Stromal cell of bone marrow (primary cell): Measurements from ENCODE around the gene RRM1.
"Not testable (repeated sequence)": the region's sequence is repeated elsewhere in the genome, so short reads cannot be mapped to it uniquely, and the experiment has no call there.

ENCODE experiments used
- DNase-seq: peaks from one replicate; pipeline ENCODE4 v3.0.0-alpha.2; 2012; ENCODE audit warnings: low read depth

Gene RRM1

DNA sequence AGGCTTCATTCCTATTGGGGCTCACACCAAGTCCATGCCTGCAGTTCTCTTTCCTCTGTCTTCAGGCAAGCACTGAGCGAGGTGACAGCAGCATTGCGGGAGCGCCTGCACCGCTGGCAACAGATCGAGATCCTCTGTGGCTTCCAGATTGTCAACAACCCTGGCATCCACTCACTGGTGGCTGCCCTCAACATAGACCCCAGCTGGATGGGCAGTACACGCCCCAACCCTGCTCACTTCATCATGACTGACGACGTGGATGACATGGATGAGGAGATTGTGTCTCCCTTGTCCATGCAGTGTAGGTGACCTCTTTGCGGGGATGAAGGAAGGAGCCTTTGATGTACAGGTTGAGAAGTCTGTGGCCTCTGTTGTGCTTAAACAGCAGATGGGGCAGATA lies 11.4 kb upstream of the RRM1 start:
- DNase-seq: no peak

DNA sequence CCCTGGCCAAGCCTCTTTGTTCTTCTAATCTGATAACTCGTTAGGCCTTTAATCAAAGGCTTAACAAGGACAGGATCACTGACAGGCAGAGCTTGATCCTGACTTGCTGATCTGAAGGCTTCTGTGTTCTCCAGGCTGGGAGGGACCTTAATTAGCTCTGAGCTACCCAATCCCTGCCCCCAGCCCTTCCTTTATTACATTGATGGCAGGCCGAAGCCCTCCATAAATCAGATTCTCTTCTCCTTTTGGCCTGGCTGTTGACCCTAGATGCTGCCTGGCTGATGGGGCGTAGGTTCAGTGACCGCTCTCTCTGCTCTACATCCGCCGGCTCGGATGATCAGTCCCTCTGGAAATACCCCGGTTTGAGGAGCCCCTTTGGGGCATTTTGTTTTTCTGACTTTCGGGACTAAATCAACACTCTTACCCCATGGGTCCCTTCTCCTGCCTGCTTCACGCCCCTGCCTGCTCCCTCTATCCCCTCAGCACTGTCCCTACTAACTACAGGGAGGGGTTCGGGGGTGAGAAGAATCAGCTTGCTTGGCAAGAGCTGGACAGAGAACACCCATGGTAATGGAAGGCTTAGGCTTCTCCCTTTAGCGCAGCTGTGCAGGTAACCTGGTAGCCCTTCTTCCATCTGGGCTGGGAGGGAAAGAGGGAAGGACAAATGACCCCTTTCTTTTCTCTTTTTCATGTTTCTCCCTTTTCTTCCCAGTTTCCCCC lies 10.0 kb upstream of the RRM1 start:
- DNase-seq: no peak

DNA sequence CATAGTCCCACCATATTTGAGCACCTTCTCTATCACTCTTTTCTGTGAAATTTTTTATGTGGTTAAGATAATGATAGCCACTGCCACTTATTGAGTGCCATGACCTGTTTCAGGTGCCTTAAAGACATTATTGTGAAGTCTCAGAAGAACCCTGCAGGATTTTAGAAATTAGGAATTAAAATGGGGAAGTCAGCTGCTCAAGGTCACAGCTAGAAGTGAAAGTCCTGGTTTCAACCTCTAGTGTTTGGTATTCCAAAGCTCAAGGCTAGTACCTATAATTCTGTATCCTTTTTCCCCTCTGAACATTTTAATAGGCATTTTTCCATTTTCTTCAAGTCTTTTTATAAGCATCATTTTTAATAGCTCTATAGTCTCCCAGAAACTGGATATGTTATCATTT lies 9.0 kb upstream of the RRM1 start:
- DNase-seq: no peak

DNA sequence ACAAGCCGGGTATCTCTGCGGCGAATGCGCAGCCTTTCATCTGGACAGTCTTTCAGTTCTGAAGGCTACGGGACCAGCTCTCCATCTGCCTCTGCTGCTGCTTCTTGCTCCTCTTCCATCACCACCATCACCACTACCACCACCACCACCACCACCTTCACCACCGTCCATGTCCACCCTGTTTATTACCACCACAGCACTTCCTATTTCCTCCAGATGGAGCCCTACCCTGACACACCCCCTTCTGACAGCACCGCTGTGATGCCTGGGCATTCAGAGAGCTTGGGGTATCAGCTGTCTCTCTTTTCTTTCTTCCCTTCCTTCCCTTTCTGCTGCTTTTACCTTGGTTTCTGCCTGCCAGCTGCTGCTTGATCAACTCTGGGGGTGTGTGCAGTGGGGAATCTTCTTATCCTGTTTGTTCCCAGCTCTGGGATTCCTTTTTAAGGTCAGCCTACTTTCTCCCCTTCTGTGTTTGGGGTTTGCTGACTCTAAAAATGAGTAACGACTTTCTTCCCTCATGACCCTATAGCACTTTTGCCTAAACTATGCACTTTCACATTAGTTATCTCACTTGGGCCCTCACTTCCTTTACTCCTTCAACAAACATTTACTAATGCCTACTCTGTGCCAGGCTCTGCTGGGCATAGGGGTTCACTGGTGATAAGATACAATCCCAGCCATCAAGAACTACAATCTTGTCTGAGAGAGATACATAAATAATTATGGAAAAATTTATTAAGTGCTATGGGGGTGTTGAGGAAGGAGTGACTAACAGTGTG lies 7.8 kb upstream of the RRM1 start:
- no peak for DNase-seq

GRCh38 chr11:4087551-4087950 lies 7.0 kb upstream of the RRM1 start:
- DNase-seq: no peak

DNA sequence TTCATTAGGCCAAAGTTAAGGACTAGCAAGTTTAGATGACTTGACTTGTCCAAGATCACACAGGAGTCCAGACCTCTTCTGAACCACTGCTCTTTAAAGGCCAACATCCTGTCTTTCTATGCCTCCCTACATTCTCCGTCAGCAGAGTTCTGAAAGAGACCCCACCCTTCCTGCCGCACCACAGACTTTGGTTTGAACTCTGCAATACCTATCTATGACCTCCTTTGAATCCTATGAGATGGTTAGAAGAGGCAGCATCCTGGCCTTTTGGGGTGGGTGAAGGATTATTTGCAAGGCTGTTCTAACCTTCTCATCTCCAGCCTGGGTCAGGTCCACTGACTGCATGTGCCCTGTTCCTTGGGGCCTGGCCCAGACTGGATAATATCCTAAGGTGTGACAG lies 4.3 kb upstream of the RRM1 start:
- no peak for DNase-seq

GRCh38 chr11:4092026-4092425 lies 2.6 kb upstream of the RRM1 start:
- no peak for DNase-seq

GRCh38 chr11:4093519-4094347 lies 866 bp upstream of the RRM1 start:
- DNase-seq: no peak

DNA sequence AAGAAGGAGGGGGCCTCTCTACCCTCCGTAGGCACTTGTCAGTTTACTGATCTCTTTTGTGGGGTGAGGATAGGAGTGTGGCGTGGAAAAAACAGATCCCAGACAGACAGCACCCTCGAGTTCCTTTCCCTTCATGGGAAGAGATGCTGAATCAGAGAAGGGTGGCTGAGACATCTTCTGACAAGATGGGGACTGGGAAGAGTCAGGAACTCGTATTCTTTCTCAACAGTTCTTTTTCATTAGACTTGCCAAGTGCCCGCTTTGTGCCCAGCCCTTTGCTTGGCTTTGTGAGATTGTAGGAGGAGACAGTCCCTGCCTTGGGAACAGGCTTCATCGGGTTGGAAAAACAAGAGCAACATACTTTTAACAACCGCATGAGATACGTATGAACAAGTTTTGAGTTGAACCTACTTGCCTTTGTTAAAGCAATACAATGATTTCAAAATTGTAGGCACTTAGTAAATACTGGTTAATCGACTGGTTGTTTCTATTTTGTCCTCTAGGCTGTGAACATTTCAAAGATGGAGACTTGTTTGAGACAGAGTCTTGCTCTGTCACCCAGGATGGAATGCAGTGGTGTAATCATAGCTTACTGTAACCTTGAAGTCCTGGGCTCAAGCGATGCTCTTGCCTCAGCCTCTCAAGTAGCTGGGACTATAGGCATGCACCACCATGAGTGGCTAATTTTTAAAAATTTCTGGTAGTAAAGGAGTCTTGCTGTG lies 1.1 kb downstream of the RRM1 start:
- DNase-seq: no peak

- no peak for DNase-seq
These were observed 3.5 kb downstream of the RRM1 start for GRCh38 chr11:4098026-4098621.

DNA sequence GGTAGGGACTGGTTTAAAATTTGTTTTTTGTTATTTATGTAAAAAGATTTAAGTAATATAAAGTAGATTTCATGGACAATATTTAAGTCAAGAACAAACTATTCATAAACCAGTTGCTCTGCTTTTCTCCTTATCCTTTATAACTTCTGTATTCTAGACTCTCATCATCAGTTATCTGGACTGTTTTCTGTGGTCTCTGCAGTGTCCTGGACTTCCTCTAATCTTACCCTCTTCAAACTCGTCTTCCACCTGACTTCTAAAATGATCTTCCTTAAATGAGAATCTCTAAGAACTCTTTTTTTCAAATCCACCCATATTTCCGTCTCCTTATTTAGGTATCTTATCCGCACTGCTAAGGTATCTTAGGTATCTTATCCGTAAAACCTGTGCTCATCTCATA lies 8.1 kb downstream of the RRM1 start:
- no peak for DNase-seq

GRCh38 chr11:4103269-4103668 lies 8.7 kb downstream of the RRM1 start:
- DNase-seq: no peak

DNA sequence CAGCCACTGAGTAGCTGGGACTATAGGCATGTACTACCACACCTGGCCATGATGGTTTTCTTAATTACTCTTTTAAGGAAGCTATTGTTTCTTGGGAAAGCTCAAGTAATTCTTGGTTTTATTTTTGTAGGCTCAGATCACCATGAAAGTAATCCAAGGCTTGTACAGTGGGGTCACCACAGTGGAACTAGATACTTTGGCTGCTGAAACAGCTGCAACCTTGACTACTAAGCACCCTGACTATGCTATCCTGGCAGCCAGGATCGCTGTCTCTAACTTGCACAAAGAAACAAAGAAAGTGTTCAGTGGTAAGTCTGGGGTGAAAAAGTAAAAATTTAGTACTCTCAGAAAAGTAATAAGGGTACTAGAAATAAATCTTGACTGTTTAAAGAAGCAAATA lies 11.3 kb downstream of the RRM1 start:
- no peak for DNase-seq

- no peak for DNase-seq
These were observed 17.2 kb downstream of the RRM1 start for GRCh38 chr11:4111834-4112233.

- DNase-seq: no peak
These were observed 20.5 kb downstream of the RRM1 start for GRCh38 chr11:4115128-4115527.

DNA sequence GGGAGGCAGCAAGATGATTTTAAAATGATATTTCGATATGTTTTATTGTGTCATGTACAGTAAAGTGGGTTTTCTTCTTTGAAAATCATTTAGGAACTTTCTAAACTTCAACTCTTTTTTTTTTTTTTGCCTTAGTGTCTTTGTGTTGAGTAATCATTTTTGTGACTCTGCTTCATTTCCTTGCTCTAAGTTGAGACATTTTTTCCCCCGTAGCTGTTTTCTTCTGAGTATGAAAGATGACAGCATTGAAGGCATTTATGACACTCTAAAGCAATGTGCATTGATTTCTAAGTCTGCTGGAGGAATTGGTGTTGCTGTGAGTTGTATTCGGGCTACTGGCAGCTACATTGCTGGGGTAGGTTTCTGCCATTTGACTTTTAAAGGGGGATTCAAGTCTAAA lies 23.5 kb downstream of the RRM1 start:
- DNase-seq: peak; percentile 52

- DNase-seq: no peak
These were observed 28.6 kb downstream of the RRM1 start for GRCh38 chr11:4123218-4123617.

DNA sequence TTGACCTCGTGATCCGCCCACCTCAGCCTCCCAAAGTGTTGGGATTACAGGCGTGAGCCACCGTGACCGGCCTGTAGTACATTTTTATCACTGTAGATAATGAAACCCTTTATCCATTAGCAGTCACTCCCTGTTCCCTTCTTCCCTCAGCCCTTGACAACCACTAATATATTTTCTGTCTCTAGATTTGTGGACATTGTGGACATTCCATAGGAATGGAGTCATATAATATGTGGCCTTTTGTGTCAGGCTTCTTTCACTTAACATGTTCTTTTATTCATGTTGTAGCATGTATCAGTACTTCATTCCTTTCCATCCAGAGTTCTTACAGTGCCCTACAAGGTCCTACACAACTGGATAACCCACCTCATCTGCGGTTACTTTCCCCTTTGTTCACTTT lies 30.5 kb downstream of the RRM1 start:
- DNase-seq: no peak

- DNase-seq: no peak
These were observed 32.8 kb downstream of the RRM1 start for GRCh38 chr11:4127357-4127756.

DNA sequence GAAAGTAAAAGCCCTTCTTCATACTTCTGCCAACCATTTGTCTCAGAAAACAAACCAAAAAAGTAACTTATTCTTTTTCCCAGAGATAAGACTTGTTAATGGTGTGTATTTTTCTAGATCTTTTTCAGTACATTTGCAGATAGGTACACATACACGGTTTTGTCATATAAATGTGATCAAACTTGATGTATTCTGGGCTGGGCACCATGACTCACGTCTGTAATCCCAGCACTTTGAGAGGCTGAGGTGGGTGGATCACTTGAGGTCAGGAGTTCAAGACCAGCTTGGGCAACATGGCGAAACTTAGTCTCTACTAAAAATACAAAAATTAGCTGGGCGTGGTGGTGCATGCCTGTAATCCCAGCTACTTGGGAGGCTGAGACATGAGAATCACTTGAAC lies 35.6 kb downstream of the RRM1 start:
- not testable (repeated sequence) for DNase-seq

GRCh38 chr11:4134806-4135205 lies 40.2 kb downstream of the RRM1 start:
- DNase-seq: no peak

GRCh38 chr11:4138497-4138896 lies 43.9 kb downstream of the RRM1 start:
- no peak for DNase-seq
